ENCODE results near the gene UTY.

UTY gene

DNA sequence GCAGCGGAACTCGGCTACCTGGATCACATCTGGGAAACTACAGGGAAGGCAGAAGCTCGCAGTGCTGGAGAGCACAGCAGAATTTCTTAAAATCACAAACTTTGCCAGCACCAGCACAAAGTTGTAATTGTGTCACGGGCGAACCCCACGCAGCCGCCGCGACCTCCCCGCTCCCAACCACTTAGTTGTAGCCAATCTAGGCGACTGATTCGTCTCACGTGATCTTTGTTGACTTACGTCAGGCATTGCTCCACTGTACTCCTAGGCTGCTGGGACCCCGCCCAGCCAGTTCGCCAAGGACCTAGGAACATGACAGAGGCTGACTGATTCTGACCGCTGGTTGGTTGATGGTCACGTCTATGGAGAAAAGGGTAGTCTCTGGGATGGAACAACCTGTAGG, at the start of gene UTY:
Gene UTY, minus strand, starts transcription at position 206 of the 400 bp plus-strand sequence. CDS start 368 bp downstream, outside the sequence.
- H3K4me3 ChIP-seq (ENCODE audit: control insufficient read depth, low read depth, low read length): no peak within 1 kb of the TSS
- TF ChIP-seq, protein P1, sequence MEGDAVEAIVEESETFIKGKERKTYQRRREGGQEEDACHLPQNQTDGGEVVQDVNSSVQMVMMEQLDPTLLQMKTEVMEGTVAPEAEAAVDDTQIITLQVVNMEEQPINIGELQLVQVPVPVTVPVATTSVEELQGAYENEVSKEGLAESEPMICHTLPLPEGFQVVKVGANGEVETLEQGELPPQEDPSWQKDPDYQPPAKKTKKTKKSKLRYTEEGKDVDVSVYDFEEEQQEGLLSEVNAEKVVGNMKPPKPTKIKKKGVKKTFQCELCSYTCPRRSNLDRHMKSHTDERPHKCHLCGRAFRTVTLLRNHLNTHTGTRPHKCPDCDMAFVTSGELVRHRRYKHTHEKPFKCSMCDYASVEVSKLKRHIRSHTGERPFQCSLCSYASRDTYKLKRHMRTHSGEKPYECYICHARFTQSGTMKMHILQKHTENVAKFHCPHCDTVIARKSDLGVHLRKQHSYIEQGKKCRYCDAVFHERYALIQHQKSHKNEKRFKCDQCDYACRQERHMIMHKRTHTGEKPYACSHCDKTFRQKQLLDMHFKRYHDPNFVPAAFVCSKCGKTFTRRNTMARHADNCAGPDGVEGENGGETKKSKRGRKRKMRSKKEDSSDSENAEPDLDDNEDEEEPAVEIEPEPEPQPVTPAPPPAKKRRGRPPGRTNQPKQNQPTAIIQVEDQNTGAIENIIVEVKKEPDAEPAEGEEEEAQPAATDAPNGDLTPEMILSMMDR (conservative IDR thresholded peaks at IDR 0.05; ENCODE audit: control insufficient read depth, insufficient read depth, low read depth, low read length): no peak
- DNase-seq (ENCODE audit: low read depth): no peak

DNA sequence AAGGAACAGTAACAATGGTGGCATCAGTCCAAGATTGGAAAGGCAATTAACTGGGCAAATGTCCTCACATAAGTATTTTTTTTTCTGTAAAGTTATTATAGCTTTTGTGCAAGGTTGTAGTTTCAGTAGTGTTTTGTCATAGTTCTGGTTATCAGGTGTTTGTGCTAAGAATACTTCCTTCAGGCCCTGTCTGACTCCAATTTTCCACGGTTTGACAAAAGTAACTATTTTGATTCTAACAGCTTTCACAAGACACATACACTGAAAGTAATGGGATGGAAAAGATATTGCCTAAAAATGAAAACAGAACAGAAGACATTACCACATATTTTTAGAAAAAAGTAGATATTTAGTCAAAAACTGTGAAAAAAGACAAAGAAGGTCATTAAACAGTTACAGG, 40.6 kb upstream of the UTY start:
- H3K4me3 ChIP-seq (ENCODE audit: control insufficient read depth, low read depth, low read length): no peak overlapping the region
- no peak for DNase-seq (ENCODE audit: low read depth)
- TF ChIP-seq, protein P1 (conservative IDR thresholded peaks at IDR 0.05; ENCODE audit: control insufficient read depth, insufficient read depth, low read depth, low read length): no peak

- no peak overlapping the region for H3K4me3 ChIP-seq (ENCODE audit: control insufficient read depth, low read depth, low read length)
- TF ChIP-seq, protein P1 (conservative IDR thresholded peaks at IDR 0.05; ENCODE audit: control insufficient read depth, insufficient read depth, low read depth, low read length): no peak
- no peak for DNase-seq (ENCODE audit: low read depth)
Measured at GRCh38 chrY:13501215-13501614, 21.4 kb upstream of the UTY start.

- DNase-seq (ENCODE audit: low read depth): no peak
- no peak overlapping the region for H3K4me3 ChIP-seq (ENCODE audit: control insufficient read depth, low read depth, low read length)
- TF ChIP-seq, protein P1 (conservative IDR thresholded peaks at IDR 0.05; ENCODE audit: control insufficient read depth, insufficient read depth, low read depth, low read length): no peak
Measured at GRCh38 chrY:13493737-13494136, 13.9 kb upstream of the UTY start.

DNA sequence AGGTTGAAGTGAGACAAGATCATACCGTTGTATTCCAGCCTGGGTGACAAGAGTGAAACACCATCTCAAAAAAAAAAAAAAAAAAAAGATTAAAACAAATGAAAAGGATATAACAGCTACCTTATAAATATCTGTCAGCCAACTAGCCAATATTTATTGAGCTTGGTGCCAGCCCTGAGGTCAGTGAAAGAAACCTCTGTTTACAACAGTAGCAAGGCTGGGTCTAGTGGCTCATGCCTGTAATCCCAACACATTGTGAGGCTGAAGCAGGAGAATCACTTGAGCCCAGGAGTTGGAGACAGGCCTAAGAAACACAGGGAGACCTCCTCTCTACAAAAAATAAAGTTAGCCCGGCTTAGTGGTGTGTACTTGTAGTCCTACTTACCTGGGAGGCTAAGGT, 12.6 kb upstream of the UTY start:
- no peak for DNase-seq (ENCODE audit: low read depth)
- H3K4me3 ChIP-seq (ENCODE audit: control insufficient read depth, low read depth, low read length): no peak overlapping the region
- TF ChIP-seq, protein P1 (conservative IDR thresholded peaks at IDR 0.05; ENCODE audit: control insufficient read depth, insufficient read depth, low read depth, low read length): no peak

DNA sequence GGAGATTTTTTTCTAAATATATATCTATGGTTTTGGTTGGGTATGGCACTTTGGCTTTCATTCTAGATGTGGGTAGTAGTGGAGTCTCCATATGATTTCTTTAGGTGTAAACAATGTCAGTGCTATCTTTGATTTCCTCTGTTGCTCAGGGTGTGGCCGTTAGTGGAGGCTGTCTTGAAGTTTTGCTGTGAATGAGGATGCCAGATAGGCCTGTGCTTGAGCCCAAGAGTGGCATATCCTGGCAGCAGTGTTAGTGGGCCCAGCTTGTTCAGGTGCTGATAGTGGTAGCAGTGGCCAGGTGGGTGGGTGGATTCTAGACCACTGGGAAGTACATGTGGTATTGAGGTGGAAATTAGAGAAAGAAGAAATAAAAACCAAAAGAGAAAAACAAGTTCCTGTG, 8.9 kb upstream of the UTY start:
- DNase-seq (ENCODE audit: low read depth): no peak
- no peak overlapping the region for H3K4me3 ChIP-seq (ENCODE audit: control insufficient read depth, low read depth, low read length)
- TF ChIP-seq, protein P1 (conservative IDR thresholded peaks at IDR 0.05; ENCODE audit: control insufficient read depth, insufficient read depth, low read depth, low read length): no peak

DNA sequence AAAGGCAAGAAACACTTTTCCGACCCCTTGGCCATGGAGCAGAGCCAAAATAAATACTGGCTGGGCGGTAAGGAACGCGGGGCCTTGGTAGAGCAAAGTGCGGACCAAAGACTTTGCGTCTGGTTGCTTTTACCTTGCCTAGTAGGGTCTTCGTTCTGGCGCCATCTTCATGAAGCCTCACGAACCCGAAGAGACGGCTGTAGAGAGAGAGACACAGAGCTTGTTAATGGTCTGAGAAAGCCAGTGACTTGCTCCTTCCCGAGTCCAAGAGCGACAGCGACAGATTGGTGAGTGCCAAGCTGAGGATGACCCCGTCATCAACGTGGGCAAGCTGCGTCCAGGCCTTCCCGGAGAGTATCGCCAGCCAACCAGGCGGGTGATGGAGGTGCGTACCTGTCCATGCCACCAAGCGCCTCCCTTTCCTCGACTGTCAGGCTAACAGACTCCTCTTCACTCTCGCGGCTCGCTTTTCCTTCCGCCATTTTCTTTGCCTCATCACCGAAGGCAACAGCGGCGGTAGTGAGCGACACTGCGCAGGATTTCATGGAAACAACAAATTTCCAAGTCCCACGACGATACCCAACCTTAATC, 617 bp downstream of the UTY start:
- TF ChIP-seq, protein P1 (conservative IDR thresholded peaks at IDR 0.05; ENCODE audit: control insufficient read depth, insufficient read depth, low read depth, low read length): no peak
- DNase-seq (ENCODE audit: low read depth): no peak
- H3K4me3 ChIP-seq (ENCODE audit: control insufficient read depth, low read depth, low read length): no peak overlapping the region
